IMR-90 (cell line): ENCODE results near the gene PRMT5. TPM values are rescaled to one million over a fixed set of nuclear protein-coding genes. Genes with fewer than 3 reads are reported as not detected.

Source experiments
- ATAC-seq: fragments of 200-7000 bp; cut with Tn5 transposase; 2 replicates; pipeline ENCODE4 v1.9.1; 2020; ENCODE audit warnings: low read depth, mild to moderate bottlenecking, moderate library complexity
- BruUV-seq: library from RNA; stranded (reverse); fragments of 400-500 nt; replicated peaks from 2 replicates; lab custom pipeline; 2021; lab: Mats Ljungman, UMichigan
- CTCF ChIA-PET: fragments of 300-600 bp; formaldehyde crosslinking; extraction: SDS; loops from one replicate; lab custom pipeline; 2021; ENCODE audit warnings: antibody characterized with exemption; lab: Yijun Ruan, JAX
- POLR2A ChIA-PET: fragments of 300-600 bp; sonication (Branson Sonifier 250); formaldehyde crosslinking; loops from one replicate; lab custom pipeline; 2022; ENCODE audit warnings: antibody characterized with exemption; ENCODE audit not compliant: unreplicated experiment; lab: Charles Lee
- DNase-seq: peaks from one replicate; pipeline ENCODE4 v3.0.0; 2013
- H2AFZ ChIP-seq: replicated peaks from 2 replicates; pipeline ENCODE3; 2013; ENCODE audit warnings: low read length, mild to moderate bottlenecking; ENCODE audit not compliant: poor library complexity
- H2AK5ac ChIP-seq: 2 replicates; pipeline ENCODE4 v1.6.1; 2013; ENCODE audit warnings: low read depth, low read length, inconsistent platforms
- H2AK9ac ChIP-seq: replicated peaks from 2 replicates; pipeline ENCODE3; 2013; ENCODE audit warnings: mild to moderate bottlenecking, low read depth, low read length, moderate library complexity; ENCODE audit not compliant: poor library complexity
- H2BK120ac ChIP-seq: 2 replicates; pipeline ENCODE4 v1.6.1; 2013; ENCODE audit warnings: low read depth, low read length, inconsistent platforms
- H2BK15ac ChIP-seq: 3 replicates; pipeline ENCODE4 v1.6.1; 2013; ENCODE audit warnings: low read depth, low read length, inconsistent platforms
- H2BK20ac ChIP-seq: 2 replicates; pipeline ENCODE4 v1.6.1; 2013; ENCODE audit warnings: low read depth, mild to moderate bottlenecking, inconsistent platforms, low read length, moderate library complexity
- H2BK5ac ChIP-seq: 2 replicates; pipeline ENCODE4 v1.6.1; 2013; ENCODE audit warnings: mild to moderate bottlenecking, low read depth, low read length, inconsistent platforms; ENCODE audit not compliant: poor library complexity, severe bottlenecking
- H3K14ac ChIP-seq: replicated peaks from 2 replicates; pipeline ENCODE4 v1.6.1; 2013; ENCODE audit warnings: low read depth, low read length, inconsistent platforms
- H3K18ac ChIP-seq: 2 replicates; pipeline ENCODE4 v1.6.1; 2013; ENCODE audit warnings: low read depth, low read length, control low read depth
- H3K23ac ChIP-seq: 2 replicates; pipeline ENCODE4 v1.6.1; 2013; ENCODE audit warnings: low read depth, low read length, inconsistent platforms
- H3K27ac ChIP-seq: 2 replicates; pipeline ENCODE4 v1.5.1; 2013; ENCODE audit warnings: mild to moderate bottlenecking, control low read depth, low read length; ENCODE audit not compliant: insufficient read depth
- H3K27me3 ChIP-seq: 2 replicates; pipeline ENCODE4 v1.6.1; 2013; ENCODE audit warnings: low read length; ENCODE audit not compliant: control insufficient read depth, insufficient read depth
- H3K36me3 ChIP-seq: 2 replicates; pipeline ENCODE4 v1.6.1; 2013; ENCODE audit warnings: low read length, mixed read lengths; ENCODE audit not compliant: control insufficient read depth, insufficient read depth
- H3K4ac ChIP-seq: 2 replicates; pipeline ENCODE4 v1.6.1; 2013; ENCODE audit warnings: low read depth, low read length, inconsistent platforms
- H3K4me1 ChIP-seq: 2 replicates; pipeline ENCODE4 v1.6.1; 2013; ENCODE audit warnings: low read length, mixed read lengths; ENCODE audit not compliant: control insufficient read depth, insufficient read depth
- H3K4me2 ChIP-seq: 2 replicates; pipeline ENCODE4 v1.6.1; 2013; ENCODE audit warnings: low read depth, mild to moderate bottlenecking, control low read depth, low read length, moderate library complexity
- H3K4me3 ChIP-seq: 2 replicates; pipeline ENCODE4 v1.5.1; 2013; ENCODE audit warnings: low read depth, mild to moderate bottlenecking, control low read depth, low read length, moderate library complexity; ENCODE audit not compliant: insufficient read depth
- H3K56ac ChIP-seq: 2 replicates; pipeline ENCODE4 v1.6.1; 2013; ENCODE audit warnings: low read length, inconsistent platforms; ENCODE audit not compliant: insufficient read depth; ENCODE audit errors: extremely low read depth
- H3K79me1 ChIP-seq, 2 experiments: 2 replicates each; pipeline ENCODE4 v1.6.1; 2013; ENCODE audit warnings: low read length in 2 of 2, inconsistent platforms in 1 of 2, low read depth in 1 of 2
- H3K9ac ChIP-seq: 2 replicates; pipeline ENCODE4 v1.6.1; 2013; ENCODE audit warnings: low read depth, low read length, control low read depth
- H3K9me1 ChIP-seq: 2 replicates; pipeline ENCODE4 v1.6.1; 2013; ENCODE audit warnings: low read length, inconsistent platforms; ENCODE audit not compliant: insufficient read depth
- H3K9me3 ChIP-seq: 2 replicates; pipeline ENCODE4 v1.6.1; 2013; ENCODE audit warnings: low read length; ENCODE audit not compliant: control insufficient read depth, insufficient read depth
- H4K20me1 ChIP-seq: 2 replicates; pipeline ENCODE4 v1.6.1; 2013; ENCODE audit warnings: low read length, inconsistent platforms; ENCODE audit not compliant: insufficient read depth
- H4K5ac ChIP-seq: 2 replicates; pipeline ENCODE4 v1.6.1; 2013; ENCODE audit warnings: mild to moderate bottlenecking, low read depth, low read length, control low read depth
- H4K8ac ChIP-seq, 2 experiments: 2 replicates each; pipeline ENCODE4 v1.6.1; 2013; ENCODE audit warnings: low read depth in 2 of 2, low read length in 2 of 2, control low read depth in 1 of 2, inconsistent platforms in 1 of 2
- H4K91ac ChIP-seq: 2 replicates; pipeline ENCODE4 v1.6.1; 2013; ENCODE audit warnings: low read depth, low read length, inconsistent platforms; ENCODE audit not compliant: insufficient read depth
- BHLHE40 ChIP-seq: fragments of 150-350 bp; IDR thresholded peaks from 2 replicates; pipeline ENCODE4 v1.6.1; 2016; ENCODE audit warnings: mild to moderate bottlenecking, low read depth, low read length
- CEBPB ChIP-seq: IDR thresholded peaks from 2 replicates; pipeline ENCODE4 v1.6.1; 2012; ENCODE audit warnings: low read depth, low read length, improper control_type of control experiment
- CHD1 ChIP-seq: IDR thresholded peaks from 2 replicates; pipeline ENCODE4 v1.6.1; 2012; ENCODE audit warnings: low read depth, low read length, improper control_type of control experiment
- ELK1 ChIP-seq: fragments of 150-350 bp; IDR thresholded peaks from 2 replicates; pipeline ENCODE4 v1.6.1; 2016; ENCODE audit warnings: low read depth, mild to moderate bottlenecking, low read length, moderate library complexity, borderline replicate concordance
- FOS ChIP-seq: fragments of 150-350 bp; IDR thresholded peaks from 2 replicates; pipeline ENCODE4 v1.6.1; 2016; ENCODE audit warnings: low read depth, low read length
- MAZ ChIP-seq: IDR thresholded peaks from 2 replicates; pipeline ENCODE4 v1.6.1; 2012; ENCODE audit warnings: low read depth, mild to moderate bottlenecking, low read length, improper control_type of control experiment, moderate library complexity, borderline replicate concordance
- NFE2L2 ChIP-seq: fragments of 150-350 bp; IDR thresholded peaks from 2 replicates; pipeline ENCODE4 v1.6.1; 2016; ENCODE audit warnings: low read depth, mild to moderate bottlenecking, low read length
- POLR2A ChIP-seq: IDR thresholded peaks from 2 replicates; pipeline ENCODE4 v1.6.1; 2012; ENCODE audit warnings: mild to moderate bottlenecking, low read depth, low read length
- RAD21 ChIP-seq: IDR thresholded peaks from 2 replicates; pipeline ENCODE4 v1.6.1; 2012; ENCODE audit warnings: low read length, improper control_type of control experiment
- RFX5 ChIP-seq: IDR thresholded peaks from 2 replicates; pipeline ENCODE4 v1.8.0; 2012; ENCODE audit warnings: low read depth, mild to moderate bottlenecking, low read length, moderate library complexity
- SMC3 ChIP-seq: fragments of 150-350 bp; IDR thresholded peaks from 2 replicates; pipeline ENCODE4 v1.6.1; 2016; ENCODE audit warnings: low read depth, mild to moderate bottlenecking, antibody characterized with exemption, low read length, moderate library complexity
- USF2 ChIP-seq: fragments of 150-350 bp; IDR thresholded peaks from 2 replicates; pipeline ENCODE4 v1.6.1; 2017; ENCODE audit warnings: mild to moderate bottlenecking, antibody characterized with exemption, low read length, low read depth
- whole genome bisulfite sequencing, 2 experiments: methylation state at CpG; one replicate each; pipeline versions ENCODE4 v1.1.5 to v1.1.7; 2013; ENCODE audit warnings: missing lambda C conversion rate in 2 of 2; ENCODE audit not compliant: insufficient read length in 1 of 2; ENCODE audit errors: extremely low coverage in 2 of 2; 5-methylcytosine and 5-hydroxymethylcytosine counted together
- dilution Hi-C: fragments of 300-500 bp; cut with HindIII; formaldehyde crosslinking; loops from one replicate; pipeline ENCODE4 v1.14.3; 2018; ENCODE audit warnings: low sequenced_read_pairs; ENCODE audit not compliant: unreplicated experiment
- in situ Hi-C: fragments of 300-500 bp; cut with MboI; formaldehyde crosslinking; loops from 3 replicates; pipeline ENCODE4 v1.14.3; 2019; ENCODE audit warnings: low sequenced_read_pairs, inconsistent platforms, mixed read lengths
- intact Hi-C: fragments of 100-400 bp; cut with micrococcal nuclease; formaldehyde crosslinking; loops from 2 replicates; pipeline ENCODE4 v1.10.0; 2022
- polyA plus RNA-seq, 3 experiments: library from polyadenylated mRNA; depleted of rRNA; stranded (reverse); fragments of >200 nt; gene quantifications; 2 replicates each; pipeline ENCODE4 v1.2.3, GENCODE V29; 2012; ENCODE audit warnings: low replicate concordance in 1 of 3
- total RNA-seq: library from RNA; depleted of rRNA; stranded (reverse); fragments of >200 nt; gene quantifications from 2 replicates; pipeline ENCODE4 v1.2.3, GENCODE V29; 2012
- TF ChIP-seq, protein P1 (sequence below): conservative IDR thresholded peaks from 2 replicates; pipeline ENCODE4 v1.5.1; 2012; ENCODE audit warnings: mild to moderate bottlenecking, low read depth, low read length, improper control_type of control experiment

The PRMT5 gene
- total and polyA plus RNA-seq, 2 of the 4 experiments (the other 2 are of a cell fraction) = 99.3 to 136 TPM

DNA sequence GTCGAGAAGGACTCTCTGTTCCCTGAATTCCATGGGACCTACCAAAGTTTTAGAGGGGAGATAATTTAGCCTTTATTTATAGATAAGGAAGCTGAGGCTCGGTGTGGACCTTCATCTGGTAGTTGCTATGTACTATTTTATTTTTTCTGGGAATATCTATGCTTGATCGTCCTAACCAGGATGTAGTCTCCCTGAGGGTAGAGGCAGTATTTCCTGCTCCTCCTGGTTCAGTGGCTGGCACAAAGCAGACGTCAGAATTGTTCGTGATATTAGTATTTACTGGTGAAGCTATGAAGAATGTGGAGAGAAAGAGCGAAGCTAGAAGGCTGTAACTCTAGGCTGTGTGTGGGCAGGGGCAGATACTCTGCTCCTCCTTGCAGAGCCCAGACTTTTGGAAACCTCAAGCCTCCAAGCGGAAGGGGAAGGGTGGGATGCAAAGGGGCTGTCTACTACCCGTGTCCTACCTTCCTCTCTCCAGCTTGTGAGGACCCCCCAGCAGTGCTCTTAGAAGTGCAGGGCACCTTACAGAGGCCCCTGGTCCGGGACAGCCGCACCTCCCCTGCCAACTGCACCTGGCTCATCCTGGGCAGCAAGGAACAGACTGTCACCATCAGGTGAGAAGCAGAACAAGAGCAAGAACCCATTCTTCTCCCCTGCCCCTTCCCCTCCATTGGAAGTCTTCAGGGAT, 56.2 kb downstream of the PRMT5 start:
- Histone ChIP-seq H4K5ac (no peak overlapping the region; the same call in 1 of the 2 replicates), H3K4me1 (peaks cover 3% of the 10 kb centered on the region; the same call in 1 of the 2 replicates), H3K79me1 (peaks cover 20 to 32% of the 10 kb centered on the region in 2 experiments; a peak in 3 of 4 replicates), H2AK5ac (peak overlapping the region; percentile 41), H3K56ac (peak overlapping the region; percentile 52), H2AK9ac (peak overlapping the region; percentile 97), H3K4ac (peak overlapping the region; percentile 51), H3K9ac (peak overlapping the region; percentile 92), H3K36me3 (peaks cover 38% of the 10 kb centered on the region), H3K27me3 (no peaks in the 10 kb centered on the region), H2BK120ac (peak overlapping the region; percentile 7; the same call in 1 of the 2 replicates), H3K9me1 (0 out of 2 replicates have a peak, but pooled peaks cover 3% of the 10 kb centered on the region), H2BK20ac (no peak overlapping the region; the same call in 1 of the 2 replicates), H3K9me3 (no peaks in the 10 kb centered on the region), H3K4me3 (peak overlapping the region; percentile 79), H3K14ac (peak overlapping the region; percentile 73), H2BK15ac (0 out of 3 replicates have a peak overlapping the region, but pooled peaks have one; percentile 2), H4K8ac (peak overlapping the region; percentile 4 to 27; a peak in 2 of 4 replicates), H3K27ac (peak overlapping the region; percentile 77), H2AFZ (peak overlapping the region; percentile 46), H3K18ac (peak overlapping the region; percentile 21; the same call in 1 of the 2 replicates), H3K23ac (peak overlapping the region; percentile 50), H4K91ac (peak overlapping the region; percentile 12; the same call in 1 of the 2 replicates), H4K20me1 (peaks cover 9% of the 10 kb centered on the region), H3K4me2 (peak overlapping the region; percentile 90), H2BK5ac (peak overlapping the region; percentile 84)
- peak; percentile 2 for ATAC-seq
- ChIA-PET POLR2A (interaction anchor here (0.6 to 0.7 kb wide), 2 partner anchors 54 to 671 kb away, joined by 3 to 9 read pairs; no protein-coding TSS in a partner anchor), CTCF (interaction anchor here (0.6 to 1.9 kb wide), 9 partner anchors 8 to 323 kb away, joined by 3 to 10 read pairs (median 5); partner anchors contain the start of gene REM2)
- 90% methylated on average over 2 of the region's 10 CpGs; no CpG with 5 or more reads in 1 of the 2 experiments for WGBS, 2 experiments
- dilution Hi-C loops = no loop called here
- in situ Hi-C loops = loop anchor here (25.0 kb wide), 1 partner anchor 486 kb away; no protein-coding TSS in a partner anchor
- intact Hi-C loops = loop anchor here (1.0 to 5.0 kb wide), 4 partner anchors 14 to 109 kb away; partner anchors contain the start of gene AJUBA
- no peak for DNase-seq
- no TSS peak for BruUV-seq
- TF ChIP-seq RAD21 (no peak), RFX5 (no peak), FOS (no peak), NFE2L2 (no peak), POLR2A (no peak), CEBPB (no peak), CHD1 (no peak), ELK1 (no peak), USF2 (no peak), MAZ (no peak), SMC3 (no peak), BHLHE40 (no peak)
- TF ChIP-seq, protein P1, sequence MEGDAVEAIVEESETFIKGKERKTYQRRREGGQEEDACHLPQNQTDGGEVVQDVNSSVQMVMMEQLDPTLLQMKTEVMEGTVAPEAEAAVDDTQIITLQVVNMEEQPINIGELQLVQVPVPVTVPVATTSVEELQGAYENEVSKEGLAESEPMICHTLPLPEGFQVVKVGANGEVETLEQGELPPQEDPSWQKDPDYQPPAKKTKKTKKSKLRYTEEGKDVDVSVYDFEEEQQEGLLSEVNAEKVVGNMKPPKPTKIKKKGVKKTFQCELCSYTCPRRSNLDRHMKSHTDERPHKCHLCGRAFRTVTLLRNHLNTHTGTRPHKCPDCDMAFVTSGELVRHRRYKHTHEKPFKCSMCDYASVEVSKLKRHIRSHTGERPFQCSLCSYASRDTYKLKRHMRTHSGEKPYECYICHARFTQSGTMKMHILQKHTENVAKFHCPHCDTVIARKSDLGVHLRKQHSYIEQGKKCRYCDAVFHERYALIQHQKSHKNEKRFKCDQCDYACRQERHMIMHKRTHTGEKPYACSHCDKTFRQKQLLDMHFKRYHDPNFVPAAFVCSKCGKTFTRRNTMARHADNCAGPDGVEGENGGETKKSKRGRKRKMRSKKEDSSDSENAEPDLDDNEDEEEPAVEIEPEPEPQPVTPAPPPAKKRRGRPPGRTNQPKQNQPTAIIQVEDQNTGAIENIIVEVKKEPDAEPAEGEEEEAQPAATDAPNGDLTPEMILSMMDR = no peak
